SH-SY5Y (cell line): Measurements from ENCODE around the gene MICAL2.

Source experiments
- GATA2 ChIP-seq: IDR thresholded peaks from 2 replicates; pipeline ENCODE4 v1.6.1; 2011; ENCODE audit warnings: mild to moderate bottlenecking, low read depth, low read length
- GATA3 ChIP-seq: IDR thresholded peaks from 2 replicates; pipeline ENCODE4 v1.6.1; 2011; ENCODE audit warnings: low read depth, mild to moderate bottlenecking, low read length, moderate library complexity

The MICAL2 gene

GRCh38 chr11:12241971-12242672 lies 131.7 kb downstream of the MICAL2 start:
- TF ChIP-seq GATA3, result no peak
- TF ChIP-seq GATA2, result no peak

GRCh38 chr11:12242966-12243365 lies 132.6 kb downstream of the MICAL2 start:
- TF ChIP-seq GATA2 (no peak), GATA3 (no peak)

DNA sequence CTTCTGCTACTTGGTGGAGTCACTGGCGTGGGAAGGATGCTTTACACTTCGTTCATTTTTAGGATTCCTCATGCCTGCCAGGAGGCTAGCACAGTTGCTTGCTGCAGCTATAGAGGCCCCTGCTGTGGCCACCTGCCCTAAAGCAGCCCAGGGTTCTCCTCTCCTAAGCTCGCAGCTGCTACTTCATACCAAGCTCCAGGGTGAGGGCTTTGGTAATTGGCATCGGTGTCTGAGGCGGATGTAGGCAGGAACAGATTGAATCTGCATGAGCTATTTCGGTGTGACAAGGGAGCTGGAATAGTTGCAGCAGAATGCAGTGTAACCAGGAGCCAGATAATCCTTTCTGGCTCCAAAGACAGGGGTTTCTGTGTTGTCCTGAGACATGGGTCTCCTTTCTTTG lies 133.1 kb downstream of the MICAL2 start:
- TF ChIP-seq GATA3 (no peak), GATA2 (no peak)

DNA sequence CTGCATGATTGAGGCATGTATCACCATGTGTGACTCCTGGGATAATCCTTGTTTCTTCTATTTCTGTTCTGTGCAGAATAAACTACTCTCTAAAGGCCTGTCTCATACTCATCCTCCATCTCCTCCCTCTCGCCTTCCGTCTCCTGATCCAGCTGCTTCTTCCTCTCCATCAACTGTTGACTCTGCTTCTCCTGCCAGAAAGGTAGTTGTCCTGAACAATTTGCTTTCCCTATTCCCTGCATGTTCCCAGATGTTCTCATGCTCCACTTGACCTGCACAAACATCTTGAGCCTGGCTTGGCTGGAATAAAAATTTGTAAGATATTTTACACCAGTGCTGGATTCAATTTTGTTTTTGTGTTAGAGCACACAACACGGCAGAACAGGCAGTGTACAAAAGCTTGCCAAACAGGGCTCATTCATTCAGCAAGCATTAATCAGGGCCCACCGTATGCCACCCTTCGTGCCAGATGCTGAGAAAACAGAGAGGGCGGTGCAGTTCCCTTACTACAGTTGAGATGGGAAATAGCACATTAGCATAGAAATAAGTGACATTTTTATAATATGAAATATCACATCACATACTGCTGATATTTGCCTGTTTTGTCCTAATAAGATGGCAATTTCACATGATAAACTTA lies 133.6 kb downstream of the MICAL2 start:
- TF ChIP-seq GATA3, result no peak
- TF ChIP-seq GATA2, result no peak

- TF ChIP-seq GATA2 (no peak), GATA3 (no peak)
These were observed 134.7 kb downstream of the MICAL2 start for GRCh38 chr11:12245091-12245490.

- no peak for TF ChIP-seq GATA2
- no peak for TF ChIP-seq GATA3
These were observed 135.2 kb downstream of the MICAL2 start for GRCh38 chr11:12245549-12246016.

DNA sequence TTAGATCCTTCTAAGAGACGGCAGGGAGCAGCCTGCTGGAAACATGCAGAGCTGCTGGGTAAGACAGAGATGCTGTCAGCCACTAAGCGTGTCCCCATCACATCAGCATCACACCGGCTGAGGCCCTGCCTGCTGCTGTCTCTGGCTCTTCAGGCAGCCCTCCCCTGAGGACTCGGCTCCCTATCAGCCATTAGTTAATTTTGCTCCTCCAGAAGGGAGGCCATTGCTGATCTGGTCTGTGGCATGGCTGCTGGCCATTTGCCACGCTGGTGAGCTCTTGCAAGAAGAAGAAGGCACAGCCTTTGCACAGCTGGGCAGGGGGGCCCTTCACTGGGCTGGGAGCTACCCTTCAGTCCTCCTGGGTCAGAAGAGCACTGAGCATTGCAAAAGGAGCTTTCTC lies 135.8 kb downstream of the MICAL2 start:
- TF ChIP-seq GATA3 (no peak), GATA2 (no peak)

DNA sequence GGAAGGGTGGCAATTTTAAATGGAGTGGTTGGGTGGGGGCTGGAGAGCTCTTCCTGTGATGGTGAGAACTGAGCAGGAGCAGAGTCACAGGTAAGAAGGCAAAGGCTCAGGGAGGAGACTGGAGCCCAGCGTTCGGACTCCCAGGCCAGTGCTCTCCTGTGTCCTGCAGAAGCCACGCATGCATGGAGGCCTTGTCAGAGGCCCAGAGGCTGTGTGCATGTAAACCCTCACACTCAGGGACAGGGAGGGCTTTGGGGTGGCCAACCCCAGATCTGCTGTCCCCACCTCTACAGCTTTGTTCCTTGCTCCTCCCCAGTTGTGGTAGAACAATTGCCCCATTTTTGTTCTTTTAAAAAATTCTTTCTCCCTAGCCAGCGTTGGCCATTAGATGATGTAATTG lies 136.6 kb downstream of the MICAL2 start:
- TF ChIP-seq GATA3 (no peak), GATA2 (no peak)

GRCh38 chr11:12247543-12248254 lies 137.3 kb downstream of the MICAL2 start:
- TF ChIP-seq GATA2, result no peak
- no peak for TF ChIP-seq GATA3

DNA sequence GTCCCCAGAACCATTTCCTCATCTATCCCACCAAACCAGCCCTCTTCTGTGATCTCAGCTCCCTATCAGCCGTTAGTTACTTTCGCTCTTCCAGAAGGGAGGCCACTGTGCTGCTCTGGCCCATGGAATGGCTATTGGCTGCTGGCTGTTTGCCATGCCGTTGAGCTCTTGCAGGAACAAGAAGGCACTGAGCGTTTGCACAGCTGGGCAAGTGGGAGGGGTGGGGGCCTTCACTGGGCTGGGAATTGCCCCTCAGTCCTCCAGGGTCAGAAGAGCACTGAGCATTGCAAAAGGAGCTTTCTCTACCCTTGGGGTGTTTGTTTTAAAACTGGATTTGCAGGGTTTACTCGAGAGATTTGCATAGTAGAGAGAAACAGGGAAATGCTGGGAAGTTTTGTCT lies 137.9 kb downstream of the MICAL2 start:
- TF ChIP-seq GATA2, result no peak
- TF ChIP-seq GATA3, result no peak

DNA sequence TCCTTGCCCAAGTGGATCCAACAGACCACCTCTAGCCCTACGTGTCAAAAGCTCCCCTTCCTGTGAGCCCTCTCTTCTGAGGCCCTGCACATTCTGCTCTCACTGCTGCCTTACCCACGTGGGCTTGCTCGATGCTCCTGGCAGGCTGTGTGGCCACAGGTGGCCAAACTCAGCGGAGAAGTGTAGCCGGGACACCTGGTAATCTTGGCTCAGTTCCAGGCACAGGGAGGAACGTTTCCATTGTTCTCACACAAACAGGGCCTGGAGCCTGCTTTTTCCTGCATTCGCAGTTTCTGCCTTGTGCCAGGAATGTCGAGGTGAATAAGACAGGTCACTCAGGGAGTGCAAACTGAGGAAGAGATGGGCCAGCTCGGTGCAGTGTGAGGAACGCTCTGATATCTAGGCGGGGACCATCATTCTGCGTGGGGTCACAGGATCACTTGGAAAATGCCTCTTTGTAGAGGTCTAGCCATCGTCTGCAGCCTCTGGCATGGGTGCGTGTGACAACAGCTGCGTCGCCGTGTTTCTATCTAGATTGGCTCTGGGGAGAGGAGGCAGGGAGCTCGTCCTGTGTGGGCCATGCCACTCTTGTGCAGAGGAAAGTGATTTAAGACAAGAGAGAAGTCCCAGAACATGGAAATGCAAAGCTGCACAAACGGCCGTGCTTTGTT lies 139.3 kb downstream of the MICAL2 start:
- TF ChIP-seq GATA2 (no peak), GATA3 (no peak)

GRCh38 chr11:12251666-12252560 lies 141.5 kb downstream of the MICAL2 start:
- TF ChIP-seq GATA2 (no peak), GATA3 (no peak)

GRCh38 chr11:12253843-12254281 lies 143.5 kb downstream of the MICAL2 start:
- TF ChIP-seq GATA3, result no peak
